Raji (cell line): ENCODE measurements around the gene NFKB1.

ENCODE experiments used
- POLR2A ChIP-seq: IDR thresholded peaks from 2 replicates; pipeline ENCODE4 v1.6.1; 2011; ENCODE audit warnings: low read depth, low read length, control low read depth; ENCODE audit not compliant: insufficient read depth

NFKB1 gene

GRCh38 chr4:102492531-102493241 is 8.5 kb upstream of the NFKB1 start:
- no peak for TF ChIP-seq POLR2A

DNA sequence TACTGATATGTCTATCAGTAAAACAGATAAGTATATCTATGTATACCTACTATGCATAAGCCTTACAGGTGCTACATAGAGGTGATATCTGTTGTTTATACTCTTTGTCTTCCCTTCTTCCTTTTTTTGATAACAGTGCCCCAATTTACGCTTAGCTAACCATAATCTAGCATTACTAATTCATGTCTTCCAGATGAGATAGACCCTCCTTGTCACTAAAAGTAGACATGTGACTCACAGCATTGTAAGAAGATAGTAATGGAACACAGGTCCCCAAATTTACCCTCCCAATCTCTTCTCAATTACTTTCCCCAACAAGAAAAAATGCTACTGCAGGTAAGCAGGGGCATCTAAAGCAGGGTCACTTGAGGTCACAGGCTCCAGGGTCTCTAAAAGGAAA is 7.9 kb upstream of the NFKB1 start:
- no peak for TF ChIP-seq POLR2A

DNA sequence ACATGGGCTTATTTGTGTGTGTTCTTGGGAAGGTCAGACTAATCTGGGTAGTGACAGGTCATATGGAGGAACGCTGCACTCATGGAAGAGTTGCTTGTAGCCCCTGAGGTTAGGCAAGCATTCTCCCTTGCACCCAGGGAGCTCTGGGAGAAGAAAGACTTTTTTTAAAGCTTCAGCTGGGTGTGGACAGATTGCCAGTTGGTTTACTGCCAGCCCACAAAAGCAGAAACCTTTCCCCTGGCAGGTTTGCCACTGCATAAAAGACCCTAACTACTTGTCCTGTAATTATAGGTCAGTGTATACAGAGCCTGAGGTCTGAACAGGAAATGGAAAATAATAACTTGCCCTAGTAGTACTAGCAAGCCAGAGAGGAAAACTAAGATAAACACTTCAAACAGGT is 7.4 kb upstream of the NFKB1 start:
- no peak for TF ChIP-seq POLR2A

DNA sequence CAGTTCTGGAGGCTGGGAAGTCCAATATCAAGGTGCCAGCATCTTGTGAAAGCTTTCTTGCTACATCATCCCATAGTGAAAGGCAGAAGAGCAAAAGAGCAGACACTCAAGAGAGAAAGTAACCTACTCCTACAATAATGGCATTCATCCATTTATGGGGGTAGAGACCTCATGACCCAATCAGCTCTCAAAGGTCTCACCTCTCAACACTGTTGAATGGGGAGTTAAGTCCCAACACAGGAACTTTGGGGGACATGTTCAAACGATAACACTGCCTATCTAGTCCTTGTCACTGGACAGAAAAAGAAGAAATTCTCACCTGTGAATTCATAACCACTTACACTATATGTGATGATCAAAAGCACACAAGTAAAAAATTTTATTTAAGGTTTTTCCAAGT is 6.6 kb upstream of the NFKB1 start:
- TF ChIP-seq POLR2A = no peak

GRCh38 chr4:102497986-102498385 is 3.2 kb upstream of the NFKB1 start:
- TF ChIP-seq POLR2A = no peak

DNA sequence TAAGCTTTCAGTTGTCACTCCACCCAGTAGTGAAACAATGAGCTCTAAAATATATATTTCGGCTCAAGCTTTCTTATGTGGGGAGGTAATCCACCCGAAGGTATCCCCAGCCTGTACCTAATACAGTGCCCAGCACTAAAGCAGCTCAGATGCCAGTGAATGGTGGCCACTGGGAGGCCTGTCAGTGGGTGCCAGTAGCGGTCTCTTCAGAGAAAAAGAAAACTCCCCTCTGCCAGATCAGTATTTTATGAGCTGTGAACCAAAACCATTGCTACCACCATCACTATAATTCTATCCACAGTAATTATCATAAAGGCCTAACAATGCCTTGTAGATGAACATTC is 835 bp upstream of the NFKB1 start:
- no peak for TF ChIP-seq POLR2A

DNA sequence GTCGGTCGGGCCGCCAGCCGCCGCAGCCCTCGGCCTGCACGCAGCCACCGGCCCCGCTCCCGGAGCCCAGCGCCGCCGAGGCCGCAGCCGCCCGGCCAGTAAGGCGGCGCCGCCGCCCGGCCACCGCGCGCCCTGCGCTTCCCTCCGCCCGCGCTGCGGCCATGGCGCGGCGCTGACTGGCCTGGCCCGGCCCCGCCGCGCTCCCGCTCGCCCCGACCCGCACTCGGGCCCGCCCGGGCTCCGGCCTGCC is 213 bp downstream of the NFKB1 start:
- TF ChIP-seq POLR2A = no peak; the same call in 1 of the 2 replicates

- TF ChIP-seq POLR2A = no peak
Measured at GRCh38 chr4:102502543-102502818, 1.3 kb downstream of the NFKB1 start.

DNA sequence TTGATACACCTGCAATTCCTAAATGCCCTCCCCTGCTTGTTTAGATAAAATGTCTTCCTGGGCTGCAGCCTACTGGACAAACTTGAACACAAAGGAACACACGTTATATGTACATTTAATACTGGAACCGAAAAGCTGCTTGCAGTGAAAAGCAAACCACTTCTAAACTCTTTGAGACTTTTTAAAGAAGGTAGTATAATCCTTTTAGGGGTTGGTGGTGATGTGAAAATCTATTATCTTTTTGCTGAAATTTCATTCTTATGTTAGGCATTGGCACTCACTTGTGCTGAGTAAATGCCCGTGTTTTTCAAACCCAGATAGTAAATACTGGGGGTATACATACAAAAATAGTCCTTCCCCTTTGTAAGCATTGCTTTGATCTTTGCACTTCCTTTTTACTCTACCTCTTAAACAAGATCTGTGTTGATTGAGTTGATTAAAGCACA is 2.2 kb downstream of the NFKB1 start:
- no peak for TF ChIP-seq POLR2A

GRCh38 chr4:102503831-102504786 is 3.0 kb downstream of the NFKB1 start:
- TF ChIP-seq POLR2A = no peak

GRCh38 chr4:102504941-102505340 is 3.8 kb downstream of the NFKB1 start:
- no peak for TF ChIP-seq POLR2A

DNA sequence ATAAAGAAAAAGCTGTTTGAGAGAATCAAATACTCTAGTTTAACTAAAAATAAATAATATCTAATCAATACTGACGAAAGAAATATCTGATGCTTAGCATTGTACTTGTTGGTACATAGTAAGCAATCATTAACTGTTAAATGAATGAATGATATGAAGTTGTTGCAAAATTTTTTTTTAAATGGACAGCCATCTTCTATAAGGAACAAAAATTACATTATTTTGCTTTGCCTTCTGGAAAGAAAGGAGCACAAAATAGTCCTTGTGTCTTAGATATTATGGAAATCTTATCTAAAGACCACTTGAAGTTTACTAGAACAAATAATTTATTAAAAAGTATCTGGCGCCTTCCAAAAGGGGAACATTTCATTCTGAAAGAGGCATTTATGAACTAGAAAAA is 4.5 kb downstream of the NFKB1 start:
- no peak for TF ChIP-seq POLR2A

DNA sequence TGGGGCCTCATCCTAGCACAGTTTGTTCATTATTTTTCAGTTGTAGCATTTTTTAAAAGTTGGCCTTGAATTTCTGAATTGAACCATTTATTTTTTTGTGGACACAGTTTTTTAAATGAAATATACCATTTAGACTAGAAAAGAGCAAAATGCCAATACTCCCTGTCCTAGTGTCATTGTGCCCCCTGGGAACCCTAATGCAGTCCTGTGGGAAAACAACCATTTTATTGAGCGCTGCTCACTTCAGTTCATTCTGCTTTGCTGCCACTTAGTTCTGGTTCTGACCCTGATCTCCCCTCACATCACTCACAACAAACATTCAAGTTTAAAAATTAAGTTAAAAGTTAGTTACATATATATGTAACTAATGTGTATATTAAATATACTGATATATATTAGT is 5.4 kb downstream of the NFKB1 start:
- no peak for TF ChIP-seq POLR2A

DNA sequence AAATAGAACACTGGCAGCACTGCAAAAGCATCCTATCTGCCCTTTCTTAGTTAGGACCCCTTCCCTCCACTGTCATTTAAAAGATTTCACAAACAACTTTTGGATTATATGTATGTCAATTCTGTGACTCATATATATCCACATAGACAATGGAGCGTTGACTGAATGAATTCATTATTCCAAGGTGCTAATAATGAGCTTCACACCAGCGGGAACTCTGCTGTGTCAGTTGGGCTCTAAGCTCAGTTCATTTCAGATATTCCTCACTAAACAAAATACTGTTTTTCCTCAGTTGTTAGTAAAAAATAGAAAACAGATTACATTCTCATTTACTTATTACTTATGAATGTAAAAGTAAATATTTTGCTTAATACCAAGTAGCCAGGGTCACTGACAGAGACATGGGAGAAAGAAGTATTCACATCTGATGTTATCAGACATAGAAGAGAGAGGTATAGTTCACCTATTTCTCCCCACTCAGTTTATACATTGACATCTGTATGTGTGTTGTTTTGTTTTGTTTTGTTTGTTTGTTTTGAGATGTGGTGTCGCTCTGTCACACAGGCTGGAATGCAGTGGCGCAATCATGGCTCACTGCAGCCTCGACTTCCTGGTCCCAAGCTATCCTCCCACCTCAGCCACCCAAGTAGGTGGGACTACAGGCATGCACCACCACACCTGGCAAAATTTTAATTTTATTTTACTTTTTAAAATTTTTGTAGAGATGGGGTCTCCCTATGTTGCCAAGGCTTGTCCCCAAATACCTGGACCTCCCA is 10.9 kb downstream of the NFKB1 start:
- no peak for TF ChIP-seq POLR2A

DNA sequence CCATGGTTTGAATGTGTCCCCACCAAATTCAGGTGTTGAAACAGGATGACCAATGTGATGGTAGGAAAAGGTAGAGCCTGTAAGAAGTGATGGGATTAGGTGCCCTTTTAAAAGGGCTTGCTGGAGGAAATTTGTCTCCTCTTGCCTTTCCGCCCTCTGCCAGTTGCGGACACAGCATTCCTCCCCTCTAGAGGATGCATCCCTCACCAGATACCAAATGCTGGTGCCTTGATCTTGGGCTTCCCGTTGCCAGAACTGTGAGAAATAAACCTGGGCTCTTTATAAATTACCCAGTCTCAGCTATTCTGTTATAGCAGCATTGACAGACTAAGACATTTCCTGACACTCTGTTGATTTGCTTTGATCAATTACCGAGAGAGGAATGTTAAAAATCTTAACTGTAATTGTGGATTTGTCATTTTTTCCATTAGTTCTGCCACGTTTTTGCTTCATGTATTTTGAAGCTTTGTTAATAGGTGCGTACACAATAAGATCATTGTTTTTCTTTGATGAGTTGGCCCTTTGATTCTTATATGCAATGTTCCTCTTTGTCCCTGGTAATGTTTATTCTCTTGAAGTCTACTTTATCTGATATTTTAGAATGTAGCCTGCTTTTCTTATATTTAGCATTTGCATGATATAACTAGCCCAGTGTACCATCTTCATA is 13.3 kb downstream of the NFKB1 start:
- TF ChIP-seq POLR2A = no peak
